OCI-LY7 (cell line): ENCODE results near the gene PATL1. TPM values are rescaled to one million over a fixed set of nuclear protein-coding genes. Genes with fewer than 3 reads are reported as not detected.

Experiments used
- BruUV-seq: library from RNA; stranded (reverse); fragments of 400-500 nt; replicated peaks from 2 replicates; lab custom pipeline; 2021; lab: Mats Ljungman, UMichigan
- CTCF ChIA-PET: fragments of 300-600 bp; sonication (Branson Sonifier 250); formaldehyde crosslinking; loops from one replicate; lab custom pipeline; 2022; ENCODE audit warnings: antibody characterized with exemption; ENCODE audit not compliant: unreplicated experiment; lab: Charles Lee
- POLR2A ChIA-PET: fragments of 300-600 bp; sonication (Branson Sonifier 250); formaldehyde crosslinking; loops from one replicate; lab custom pipeline; 2022; ENCODE audit warnings: antibody characterized with exemption; lab: Charles Lee
- DNase-seq: peaks from one replicate; pipeline ENCODE4 v3.0.0-alpha.2; 2015; ENCODE audit warnings: low spot score
- H2AFZ ChIP-seq: fragments of 200-600 bp; sonication (generic), shearing (Covaris generic); 2 replicates; pipeline ENCODE4 v1.6.1; 2014; ENCODE audit warnings: mild to moderate bottlenecking, antibody characterized with exemption, low read length, moderate library complexity
- H3K27ac ChIP-seq: fragments of 200-600 bp; sonication (generic); 2 replicates; pipeline ENCODE4 v1.5.1; 2014; ENCODE audit warnings: mixed run types, low read depth, mild to moderate bottlenecking, moderate library complexity, low read length, inconsistent platforms; ENCODE audit not compliant: poor library complexity, severe bottlenecking
- H3K36me3 ChIP-seq: fragments of 200-600 bp; sonication (generic); 2 replicates; pipeline ENCODE4 v1.6.1; 2014; ENCODE audit warnings: mild to moderate bottlenecking, antibody characterized with exemption, low read length, moderate library complexity, mixed read lengths; ENCODE audit not compliant: insufficient read depth
- H3K4me1 ChIP-seq: fragments of 200-600 bp; sonication (generic); 2 replicates; pipeline ENCODE4 v1.5.1; 2014; ENCODE audit warnings: mild to moderate bottlenecking, low read length; ENCODE audit not compliant: insufficient read depth, poor library complexity, severe bottlenecking
- H3K4me2 ChIP-seq: fragments of 200-600 bp; sonication (generic); 2 replicates; pipeline ENCODE4 v1.6.1; 2014; ENCODE audit warnings: mild to moderate bottlenecking, low read length
- H3K4me3 ChIP-seq: fragments of 200-600 bp; sonication (generic); 2 replicates; pipeline ENCODE4 v1.5.1; 2014; ENCODE audit warnings: mild to moderate bottlenecking, low read depth, low read length; ENCODE audit not compliant: poor library complexity, severe bottlenecking
- H3K79me2 ChIP-seq: fragments of 200-600 bp; sonication (generic); 2 replicates; pipeline ENCODE4 v1.6.1; 2016; ENCODE audit warnings: low read depth, mild to moderate bottlenecking, low read length, moderate library complexity, mixed read lengths; ENCODE audit not compliant: insufficient read depth
- H3K9me2 ChIP-seq: fragments of 200-600 bp; sonication (generic); 2 replicates; pipeline ENCODE4 v1.6.1; 2016; ENCODE audit warnings: mild to moderate bottlenecking, low read length, mixed read lengths; ENCODE audit not compliant: insufficient read depth
- H3K9me3 ChIP-seq: fragments of 200-600 bp; sonication (generic); 2 replicates; pipeline ENCODE4 v1.6.1; 2014; ENCODE audit warnings: mild to moderate bottlenecking, mixed run types, low read length, mixed read lengths
- H4K20me1 ChIP-seq: fragments of 200-600 bp; sonication (generic); 2 replicates; pipeline ENCODE4 v1.6.1; 2014; ENCODE audit warnings: mild to moderate bottlenecking, antibody characterized with exemption, low read length, moderate library complexity, mixed read lengths; ENCODE audit not compliant: insufficient read depth
- CTCF ChIP-seq: fragments of 200-600 bp; sonication (generic); conservative IDR thresholded peaks from 2 replicates; pipeline ENCODE4 v1.5.1; 2014; ENCODE audit warnings: mild to moderate bottlenecking, antibody characterized with exemption, low read length, moderate library complexity, mixed read lengths
- EZH2phosphoT487 ChIP-seq: fragments of 200-600 bp; sonication (generic); IDR thresholded peaks from 2 replicates; pipeline ENCODE4 v1.6.1; 2018; ENCODE audit warnings: low read depth, borderline replicate concordance, mild to moderate bottlenecking, mixed run types, antibody characterized with exemption, low read length, moderate library complexity, mixed read lengths
- intact Hi-C: fragments of 100-400 bp; cut with micrococcal nuclease; formaldehyde crosslinking; loops from one replicate; pipeline ENCODE4 v1.10.0; 2022; ENCODE audit not compliant: unreplicated experiment
- total RNA-seq, 2 experiments: library from RNA; depleted of rRNA in 1 of 2; stranded (reverse); fragments of >200 nt in 1 of 2; shearing (Covaris generic) in 1 of 2; gene quantifications; 2 replicates each; pipeline ENCODE4 v1.2.3, GENCODE V29; 2014 to 2022

The PATL1 gene
- total RNA-seq, 2 experiments from 2014 or later, result 15.2 to 46.3 TPM

GRCh38 chr11:59668188-59668949 lies 468 bp downstream of the PATL1 start:
- intact Hi-C loops, result loop anchor here (2.0 to 5.0 kb wide), 5 partner anchors 52 to 396 kb away; partner anchors contain the start of gene MRPL16
- ChIA-PET CTCF (interaction anchor here (0.6 kb wide), 2 partner anchors 76 to 99 kb away, joined by 6 read pairs; no protein-coding TSS in a partner anchor), POLR2A (interaction anchor here (0.6 to 2.8 kb wide), 17 partner anchors 8 to 1894 kb away, joined by 3 to 14 read pairs (median 3); partner anchors contain the start of gene OSBP)
- peaks cover 19% of the 10 kb centered on the region for H3K4me1 ChIP-seq
- DNase-seq, result no peak
- H3K27ac ChIP-seq, result peak overlapping the region; percentile 47
- BruUV-seq, result no TSS peak
- peaks cover 13% of the 10 kb centered on the region; the same call in 1 of the 2 replicates for H4K20me1 ChIP-seq
- peak overlapping the region; percentile 99 for H3K4me3 ChIP-seq
- peaks cover 38% of the 10 kb centered on the region for H3K36me3 ChIP-seq
- H3K9me3 ChIP-seq, result no peaks in the 10 kb centered on the region
- H3K79me2 ChIP-seq, result peaks cover 32% of the 10 kb centered on the region
- peak overlapping the region; percentile 70 for H2AFZ ChIP-seq
- TF ChIP-seq EZH2phosphoT487 (no peak), CTCF (peak; percentile 20; the same call in 1 of the 2 replicates)
- no peaks in the 10 kb centered on the region for H3K9me2 ChIP-seq
- peak overlapping the region; percentile 74 for H3K4me2 ChIP-seq

GRCh38 chr11:59667812-59668187 lies 1.0 kb downstream of the PATL1 start:
- BruUV-seq, result no TSS peak
- peak overlapping the region; percentile 99 for H3K4me3 ChIP-seq
- H4K20me1 ChIP-seq, result peaks cover 13% of the 10 kb centered on the region; the same call in 1 of the 2 replicates
- DNase-seq, result no peak
- H3K4me1 ChIP-seq, result peaks cover 19% of the 10 kb centered on the region
- intact Hi-C loops, result loop anchor here (2.0 to 5.0 kb wide), 5 partner anchors 51 to 395 kb away; partner anchors contain the start of gene MRPL16
- no peaks in the 10 kb centered on the region for H3K9me3 ChIP-seq
- H3K27ac ChIP-seq, result peak overlapping the region; percentile 47
- H3K79me2 ChIP-seq, result peaks cover 38% of the 10 kb centered on the region
- H2AFZ ChIP-seq, result no peak overlapping the region
- ChIA-PET CTCF (no interaction called here), POLR2A (interaction anchor here (2.8 kb wide), 1 partner anchor 119 kb away, joined by 14 read pairs; no protein-coding TSS in a partner anchor)
- no peaks in the 10 kb centered on the region for H3K9me2 ChIP-seq
- peak overlapping the region; percentile 74 for H3K4me2 ChIP-seq
- no peak for TF ChIP-seq CTCF
- no peak for TF ChIP-seq EZH2phosphoT487
- peaks cover 44% of the 10 kb centered on the region for H3K36me3 ChIP-seq
